GM21737 (cell line): ENCODE results near the gene RUSC1.
A peak's percentile ranks its signal among the peaks of the same experiment; 100 is the strongest.

Source experiments
- ATAC-seq: cut with Tn5 transposase; IDR thresholded peaks from one replicate; pipeline ENCODE4 v1.9.1; 2021; ENCODE audit warnings: mild to moderate bottlenecking, moderate library complexity; ENCODE audit not compliant: unreplicated experiment

The RUSC1 gene

GRCh38 chr1:155294520-155295182, 26.0 kb upstream of the RUSC1 start:
- ATAC-seq = no peak

DNA sequence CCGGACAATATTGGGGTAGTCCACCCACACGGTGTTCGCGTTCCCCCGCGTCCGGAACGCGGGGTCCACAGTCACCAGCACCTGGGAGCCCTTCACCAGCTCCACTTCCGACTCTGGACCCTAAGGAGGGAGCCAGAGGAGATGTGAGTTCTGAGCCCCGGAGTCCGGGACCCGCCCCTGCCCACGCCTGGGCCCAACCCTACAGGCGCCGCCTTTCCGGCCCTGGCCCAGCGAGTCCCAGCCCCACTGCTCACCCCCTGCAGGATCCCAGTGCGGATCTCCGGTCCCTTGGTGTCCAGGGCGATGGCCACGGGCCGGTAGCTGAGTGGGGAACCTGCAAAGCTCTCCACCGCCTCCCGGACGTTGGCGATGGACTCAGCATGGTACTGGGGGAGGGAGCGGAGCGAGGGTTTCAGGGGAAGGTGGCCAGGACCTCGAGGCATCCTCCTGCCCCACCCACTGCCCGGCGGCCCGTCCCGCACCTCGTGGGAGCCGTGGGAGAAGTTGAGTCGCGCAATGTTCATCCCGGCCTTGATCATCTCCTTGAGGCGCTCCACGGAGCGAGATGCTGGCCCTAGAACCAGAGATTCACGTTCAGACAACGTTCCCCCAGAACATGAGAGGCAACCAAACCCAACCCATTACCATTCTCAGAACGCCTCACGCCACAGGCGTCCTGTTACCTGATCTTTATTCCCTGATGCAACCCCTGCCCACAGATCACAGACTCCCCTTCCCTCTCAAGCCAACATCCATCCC, 25.3 kb upstream of the RUSC1 start:
- ATAC-seq = no peak

GRCh38 chr1:155295942-155296267, 24.8 kb upstream of the RUSC1 start:
- no peak for ATAC-seq

DNA sequence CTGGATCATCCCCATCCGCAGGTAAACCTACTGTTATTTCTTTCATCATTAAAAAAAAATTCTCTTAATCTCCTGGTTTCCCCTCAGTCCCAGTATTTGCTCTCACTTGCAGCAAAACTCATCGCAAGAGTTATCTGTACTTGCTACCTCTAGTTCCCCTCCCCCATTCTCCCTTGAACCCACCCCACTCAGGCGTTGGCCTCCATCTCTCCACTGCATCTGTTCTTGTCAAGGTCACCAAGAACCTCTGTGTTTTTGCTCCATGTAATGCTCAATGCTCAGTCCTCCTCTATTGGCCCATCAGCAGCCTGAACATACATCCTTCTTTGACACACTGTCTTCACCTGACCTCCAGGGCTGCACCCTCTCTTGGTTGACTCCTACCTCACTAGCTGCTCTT, 24.0 kb upstream of the RUSC1 start:
- ATAC-seq = no peak

DNA sequence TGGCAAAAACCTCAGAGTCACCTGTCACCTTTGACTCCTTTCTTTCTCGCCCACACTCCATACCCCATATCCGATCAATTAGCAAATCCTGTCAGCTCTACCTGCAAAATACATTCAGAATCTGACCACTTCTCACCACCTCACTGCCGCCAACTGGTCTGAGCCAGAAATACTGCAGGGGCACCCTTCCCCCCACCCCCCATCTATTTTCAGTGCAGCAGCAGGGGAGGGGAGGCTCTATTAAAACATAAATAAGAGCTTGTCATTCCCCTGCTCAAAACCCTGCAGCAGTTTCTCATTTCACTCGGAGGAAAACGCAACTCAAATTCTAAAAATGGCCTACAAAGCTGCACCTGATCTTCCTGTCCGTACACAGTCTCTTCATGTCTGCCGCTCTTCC, 23.3 kb upstream of the RUSC1 start:
- ATAC-seq = no peak

DNA sequence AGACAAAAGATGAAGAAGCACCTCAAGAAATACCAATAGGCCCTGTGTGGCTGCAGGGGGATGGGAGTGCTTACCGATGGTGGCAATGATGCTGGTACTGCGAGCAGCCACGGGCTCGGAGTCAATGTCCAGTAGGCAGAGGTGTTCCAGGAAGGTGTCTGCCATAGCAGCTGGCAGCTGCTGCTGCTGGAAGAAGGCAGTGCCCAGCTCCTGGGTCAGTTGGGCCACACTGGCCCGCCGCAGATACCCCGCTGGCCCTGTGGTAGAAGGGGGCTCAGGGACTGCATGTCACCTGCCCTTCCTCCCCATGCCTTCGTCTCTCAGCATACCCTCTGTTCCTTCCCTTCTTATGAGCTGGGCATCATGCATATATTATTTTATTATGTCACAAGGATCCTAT, 20.7 kb upstream of the RUSC1 start:
- ATAC-seq = no peak

GRCh38 chr1:155300553-155301329, 20.0 kb upstream of the RUSC1 start:
- no peak for ATAC-seq

- ATAC-seq = no peak
Measured at GRCh38 chr1:155301342-155301841, 19.3 kb upstream of the RUSC1 start, which contains the start of gene PKLR. Gene PKLR (minus strand): TSS chr1:155301438. CDS start chr1:155301395, 43 bp downstream.

DNA sequence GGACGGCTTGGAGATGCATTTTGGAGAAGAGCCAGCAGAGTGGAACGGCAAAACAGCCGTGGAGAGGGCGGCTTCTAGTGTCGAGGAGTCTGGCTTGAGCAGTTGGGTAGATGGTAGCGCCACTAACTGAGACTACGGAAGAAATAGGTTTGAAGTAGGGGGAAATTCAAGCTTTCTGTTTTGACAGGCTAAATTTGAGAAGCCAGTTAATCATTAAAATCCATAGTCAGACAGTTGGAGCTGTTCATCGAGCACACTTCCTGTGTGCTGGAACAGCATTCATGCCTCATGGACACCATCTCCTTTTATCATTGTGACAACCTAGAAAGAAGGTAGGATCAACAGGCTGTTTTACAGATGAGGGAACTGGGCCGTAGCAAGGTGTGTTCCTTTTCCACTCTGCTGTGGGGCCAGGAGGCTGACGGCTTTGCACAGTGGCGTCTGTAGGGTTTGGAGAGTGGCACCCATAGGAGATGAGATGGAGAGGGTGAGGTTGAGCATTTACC, 16.1 kb upstream of the RUSC1 start:
- ATAC-seq = no peak

DNA sequence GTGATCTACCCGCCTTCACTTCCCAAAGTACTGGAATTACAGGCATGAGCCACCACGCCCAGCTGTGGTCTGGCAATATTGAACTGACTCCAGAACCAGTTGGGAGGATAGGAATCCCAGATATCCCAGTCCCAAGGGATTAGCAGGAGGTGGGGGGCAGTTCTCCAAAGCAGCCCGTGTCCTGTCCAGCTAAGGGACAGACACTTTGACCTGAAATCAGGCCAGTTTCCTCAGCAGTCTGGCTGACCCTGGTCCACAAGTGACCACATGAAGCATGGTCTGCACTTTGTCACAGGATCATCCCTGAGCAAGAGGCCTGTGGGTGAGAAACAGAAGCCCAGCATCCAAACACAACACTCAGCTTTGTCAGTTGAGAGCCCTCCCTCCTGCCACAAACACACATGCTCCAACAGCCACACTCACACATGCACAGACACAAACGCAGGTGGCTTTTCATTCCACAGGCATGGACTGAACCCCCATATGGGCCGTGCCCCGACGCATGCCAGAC, 14.8 kb upstream of the RUSC1 start:
- ATAC-seq = no peak

GRCh38 chr1:155307247-155307740, 13.4 kb upstream of the RUSC1 start:
- ATAC-seq = no peak

GRCh38 chr1:155308493-155309422, 11.9 kb upstream of the RUSC1 start, which contains the start of gene FDPS:
Gene FDPS (plus strand): TSS chr1:155308866. CDS start chr1:155309790, 924 bp downstream.
- ATAC-seq = peak; percentile 89

DNA sequence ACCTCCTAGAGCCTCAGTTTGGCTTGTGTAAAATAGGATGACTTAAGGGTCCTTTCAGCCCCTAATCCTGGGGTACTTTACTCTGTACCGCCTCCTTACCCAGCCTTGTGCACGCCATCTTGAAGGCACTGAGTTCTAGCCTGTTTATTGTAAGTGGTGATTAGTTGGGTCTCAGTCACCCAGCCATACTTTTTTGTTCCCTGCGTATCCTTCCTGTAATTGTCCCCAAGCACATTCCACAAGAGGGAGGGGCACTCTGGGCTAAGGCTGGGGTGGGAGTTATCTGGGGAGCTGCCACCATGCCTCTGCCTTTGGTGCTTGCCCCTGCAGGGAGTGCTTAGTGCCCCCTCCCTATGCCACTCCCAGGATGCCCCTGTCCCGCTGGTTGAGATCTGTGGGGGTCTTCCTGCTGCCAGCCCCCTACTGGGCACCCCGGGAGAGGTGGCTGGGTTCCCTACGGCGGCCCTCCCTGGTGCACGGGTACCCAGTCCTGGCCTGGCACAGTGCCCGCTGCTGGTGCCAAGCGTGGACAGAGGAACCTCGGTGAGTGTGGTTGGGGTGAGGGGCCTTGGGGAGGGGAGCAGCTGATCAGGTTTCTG, 11.2 kb upstream of the RUSC1 start:
- no peak for ATAC-seq

DNA sequence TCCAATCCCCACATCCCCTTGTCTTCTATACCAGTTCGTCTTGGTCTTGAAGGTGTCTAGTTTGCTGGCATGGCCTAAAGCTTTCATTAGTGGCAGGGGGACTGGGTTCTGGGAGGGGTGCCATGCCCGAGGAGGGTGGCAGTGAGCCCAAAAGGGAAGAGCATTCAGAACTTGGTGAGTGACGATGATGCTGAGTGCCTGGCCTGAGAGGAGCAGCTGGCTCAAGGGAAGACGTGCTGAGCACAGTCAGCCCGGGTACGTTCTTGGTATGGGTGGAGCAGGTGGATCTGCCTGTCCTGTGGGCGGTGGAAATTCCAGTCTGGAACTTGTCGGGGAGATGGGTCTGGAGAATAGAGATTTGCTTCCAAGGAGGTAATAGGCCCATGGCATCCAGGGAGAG, 7.4 kb upstream of the RUSC1 start:
- no peak for ATAC-seq

GRCh38 chr1:155316922-155317321, 3.8 kb upstream of the RUSC1 start:
- ATAC-seq = no peak

GRCh38 chr1:155318082-155318481, 2.6 kb upstream of the RUSC1 start:
- no peak for ATAC-seq

GRCh38 chr1:155319536-155319935, 1.2 kb upstream of the RUSC1 start:
- no peak for ATAC-seq

- ATAC-seq = no peak
Measured at GRCh38 chr1:155320252-155320651, 442 bp upstream of the RUSC1 start.
